Hypothalamus (tissue), 51 donors: ENCODE measurements around the gene SFMBT1.

Source experiments
- DNase-seq, 51 donors: peaks; one replicate each; lab custom pipeline; 2025; lab: John Stamatoyannopoulos, UW

The SFMBT1 gene, protein sequence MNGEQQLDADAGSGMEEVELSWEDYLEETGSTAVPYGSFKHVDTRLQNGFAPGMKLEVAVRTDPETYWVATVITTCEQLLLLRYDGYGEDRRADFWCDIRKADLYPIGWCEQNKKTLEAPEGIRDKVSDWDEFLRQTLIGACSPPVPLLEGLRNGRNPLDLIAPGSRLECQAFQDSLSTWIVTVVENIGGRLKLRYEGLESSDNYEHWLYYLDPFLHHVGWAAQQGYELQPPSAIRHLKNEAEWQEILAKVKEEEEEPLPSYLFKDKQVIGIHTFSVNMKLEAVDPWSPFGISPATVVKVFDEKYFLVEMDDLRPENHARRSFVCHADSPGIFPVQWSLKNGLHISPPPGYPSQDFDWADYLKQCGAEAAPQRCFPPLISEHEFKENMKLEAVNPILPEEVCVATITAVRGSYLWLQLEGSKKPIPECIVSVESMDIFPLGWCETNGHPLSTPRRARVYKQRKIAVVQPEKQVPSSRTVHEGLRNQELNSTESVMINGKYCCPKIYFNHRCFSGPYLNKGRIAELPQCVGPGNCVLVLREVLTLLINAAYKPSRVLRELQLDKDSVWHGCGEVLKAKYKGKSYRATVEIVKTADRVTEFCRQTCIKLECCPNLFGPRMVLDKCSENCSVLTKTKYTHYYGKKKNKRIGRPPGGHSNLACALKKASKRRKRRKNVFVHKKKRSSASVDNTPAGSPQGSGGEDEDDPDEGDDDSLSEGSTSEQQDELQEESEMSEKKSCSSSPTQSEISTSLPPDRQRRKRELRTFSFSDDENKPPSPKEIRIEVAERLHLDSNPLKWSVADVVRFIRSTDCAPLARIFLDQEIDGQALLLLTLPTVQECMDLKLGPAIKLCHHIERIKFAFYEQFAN

DNA sequence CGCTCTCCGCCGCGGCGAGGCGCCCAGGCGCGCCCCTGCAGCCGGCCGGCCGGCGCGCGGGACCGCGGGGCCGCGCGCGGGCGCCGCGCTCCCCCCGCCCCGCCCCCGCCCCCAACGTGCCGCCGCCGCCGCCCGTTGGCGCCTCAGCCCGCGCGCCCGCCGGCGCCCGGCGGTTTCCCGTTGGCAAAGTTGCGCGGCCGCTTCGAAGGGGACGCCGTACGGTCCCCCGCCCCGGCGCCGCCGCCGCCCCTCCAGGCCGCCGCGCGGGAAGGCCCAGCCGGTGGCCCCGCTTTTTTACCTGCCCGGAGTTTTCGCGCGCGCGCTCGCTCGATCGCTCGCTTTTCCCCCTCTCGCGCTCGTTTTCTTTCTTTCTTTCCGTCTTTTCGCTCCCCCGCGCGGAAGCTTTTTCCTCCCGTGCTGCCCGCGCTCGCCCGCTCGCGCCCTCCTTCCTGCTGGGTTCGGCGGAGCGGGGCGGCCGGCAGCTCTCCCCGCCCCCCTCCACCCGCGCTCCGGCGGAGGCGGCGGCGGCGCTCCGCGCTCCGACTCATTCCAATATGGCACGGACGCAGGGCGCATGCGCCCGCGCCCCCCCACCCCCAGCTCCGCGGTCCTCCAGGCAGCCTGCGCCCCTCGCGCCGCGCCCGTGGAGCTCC, at the start of gene SFMBT1:
TSS of gene SFMBT1 (minus strand) at position 556 of the 653 bp plus-strand sequence. CDS start 76,945 bp downstream, outside the sequence.
- DNase-seq = peak in 44 of 51 donors; percentile 11 to 78 (median 52)

DNA sequence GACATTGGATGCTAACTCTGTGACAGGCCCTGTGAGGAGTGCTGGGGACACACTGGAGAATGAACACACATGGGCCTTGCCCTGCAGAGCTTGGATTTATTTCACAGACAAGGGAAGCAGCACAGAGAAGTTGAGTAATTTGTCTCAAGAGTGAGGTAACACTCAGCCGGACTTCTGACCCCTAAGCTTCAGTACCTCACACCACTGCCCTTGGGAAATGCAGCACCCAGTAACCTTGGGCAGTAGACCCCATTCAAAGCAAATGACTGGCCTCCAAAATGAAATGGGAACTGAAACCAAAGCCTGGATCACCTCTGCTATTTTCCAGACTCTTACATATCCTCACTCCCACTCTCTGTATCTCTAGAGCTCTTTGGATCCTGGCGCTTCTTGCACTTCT, 47.1 kb upstream of the SFMBT1 start:
- DNase-seq = no peak

DNA sequence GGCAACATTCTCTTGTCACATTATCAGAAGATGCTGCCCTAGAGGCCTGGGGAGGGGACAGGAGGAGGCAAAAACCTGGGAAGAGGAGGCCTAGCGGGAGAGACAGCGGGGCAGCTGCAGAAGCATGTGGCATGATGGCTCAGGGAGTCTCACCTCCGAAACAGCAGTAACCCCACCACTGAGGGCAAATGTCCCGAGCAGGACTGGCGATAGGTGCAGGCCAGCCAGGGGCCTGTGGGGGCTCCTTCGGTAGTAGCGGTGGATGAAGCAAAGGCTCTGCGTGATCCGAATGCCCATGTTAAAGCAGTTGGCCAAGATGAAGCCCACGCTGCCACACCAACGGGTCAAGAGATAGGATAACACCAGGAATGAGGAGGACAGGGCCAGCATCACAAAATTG, 46.3 kb upstream of the SFMBT1 start:
- no peak for DNase-seq

DNA sequence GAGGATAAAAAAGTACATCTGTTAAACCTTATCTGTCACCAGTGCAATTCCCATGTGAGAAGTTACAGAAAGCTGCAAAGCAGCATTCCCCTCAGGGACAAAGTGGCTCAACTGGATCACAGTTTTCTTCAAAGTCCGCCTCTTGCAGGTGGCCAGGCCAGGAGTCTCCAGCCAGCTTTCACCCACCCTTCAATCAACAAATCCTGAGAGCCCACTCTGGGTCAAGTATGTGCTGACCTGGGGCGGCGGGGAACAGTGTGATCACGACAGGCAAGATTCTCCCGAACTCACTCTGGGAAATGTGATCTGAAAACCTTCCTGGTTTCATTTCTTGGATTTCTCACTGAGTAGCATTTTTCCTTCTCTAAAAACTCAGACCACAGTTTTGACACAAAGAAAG, 45.1 kb upstream of the SFMBT1 start:
- no peak for DNase-seq

DNA sequence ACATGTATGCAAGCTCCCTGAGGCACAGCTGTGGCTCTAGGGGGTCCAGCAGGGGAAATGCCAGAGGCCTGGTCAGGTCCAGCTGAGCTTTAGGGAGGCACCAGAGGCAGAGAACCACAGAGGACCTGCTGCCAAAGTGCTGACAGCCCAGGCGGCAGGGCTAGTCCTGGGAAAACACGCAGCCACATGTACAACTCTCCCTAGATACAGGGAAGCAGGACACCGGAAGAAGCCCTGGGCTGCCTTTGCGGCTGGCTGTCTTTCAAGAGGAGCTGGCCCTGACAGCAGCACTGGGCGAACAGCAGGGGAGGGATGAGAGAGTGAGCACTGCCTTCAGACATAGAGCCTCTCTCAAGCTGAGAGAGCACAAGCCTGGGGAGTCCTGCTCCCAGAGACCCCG, 43.6 kb upstream of the SFMBT1 start:
- peak in 15 of 51 donors; percentile 15 to 49 (median 32) for DNase-seq

DNA sequence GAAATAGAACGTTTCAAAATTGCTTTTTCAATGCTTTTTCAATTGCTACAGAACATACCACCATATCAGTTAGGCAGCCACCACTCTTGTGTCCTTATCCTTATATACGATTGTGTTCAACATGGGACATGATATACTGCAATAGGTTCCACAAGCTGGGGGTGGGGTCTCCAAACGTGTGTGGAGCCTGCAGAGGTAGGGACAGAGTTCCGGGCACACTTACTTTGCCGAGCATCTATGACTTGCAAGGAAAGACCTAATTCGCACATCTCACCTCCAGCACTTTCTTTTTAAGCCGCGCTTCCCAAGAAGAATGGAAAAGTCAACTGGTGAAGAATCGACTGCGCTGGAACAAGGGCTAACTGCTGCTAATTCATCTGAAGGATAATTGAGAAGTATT, 39.6 kb upstream of the SFMBT1 start:
- DNase-seq = no peak

DNA sequence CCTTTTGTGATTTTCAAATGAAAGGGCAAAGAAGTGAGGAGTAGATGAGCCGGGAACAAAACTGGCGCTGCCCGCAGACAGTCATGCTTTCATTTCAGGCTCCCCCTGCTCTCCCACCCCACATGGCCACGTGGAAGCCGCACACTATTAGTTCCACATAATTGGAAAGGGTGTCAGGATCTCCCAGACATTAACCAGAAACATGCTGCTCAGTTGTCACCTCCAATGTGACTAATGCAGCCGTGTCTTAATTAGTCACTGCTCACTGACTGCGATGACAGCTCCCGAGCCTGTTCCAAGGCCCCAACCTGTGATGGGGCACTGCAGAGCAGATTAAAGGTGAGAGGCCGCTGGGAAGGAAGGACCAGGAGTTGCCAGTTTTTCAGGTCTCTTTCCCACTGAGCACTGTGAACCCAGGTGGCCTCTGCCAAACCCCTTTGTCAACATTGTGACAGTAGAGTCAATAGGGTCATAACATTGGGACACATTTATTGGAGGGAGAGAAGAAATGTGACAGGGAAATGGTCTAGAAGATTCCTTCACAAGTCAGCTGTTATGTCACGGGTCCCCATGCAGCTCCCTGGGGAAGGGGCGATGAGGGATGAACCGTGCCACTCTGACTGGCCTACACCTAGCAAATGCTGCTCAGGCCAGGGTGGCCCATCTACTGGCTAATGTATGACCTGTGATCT, 38.6 kb upstream of the SFMBT1 start:
- DNase-seq = peak in 10 of 51 donors; percentile 13 to 50 (median 37)

DNA sequence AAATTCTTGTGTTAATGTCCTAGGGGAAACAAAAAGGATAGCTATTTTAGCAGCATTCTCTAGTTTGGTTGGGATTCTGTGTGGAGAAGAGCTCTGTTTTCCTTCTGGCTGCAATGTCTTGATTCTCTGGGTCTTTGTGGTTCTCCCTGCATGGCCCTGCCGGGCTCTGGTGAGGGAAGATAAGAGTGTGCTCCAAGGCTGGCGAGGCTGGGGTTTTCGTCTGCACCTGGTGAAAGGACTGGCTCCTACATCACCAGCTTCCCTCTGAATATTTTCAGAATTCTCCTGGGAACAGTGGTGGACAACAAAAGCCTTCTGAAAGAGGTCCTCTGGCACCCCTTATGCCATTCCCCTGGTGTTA, 38.1 kb upstream of the SFMBT1 start:
- DNase-seq = peak in 1 of 51 donors; percentile 44

DNA sequence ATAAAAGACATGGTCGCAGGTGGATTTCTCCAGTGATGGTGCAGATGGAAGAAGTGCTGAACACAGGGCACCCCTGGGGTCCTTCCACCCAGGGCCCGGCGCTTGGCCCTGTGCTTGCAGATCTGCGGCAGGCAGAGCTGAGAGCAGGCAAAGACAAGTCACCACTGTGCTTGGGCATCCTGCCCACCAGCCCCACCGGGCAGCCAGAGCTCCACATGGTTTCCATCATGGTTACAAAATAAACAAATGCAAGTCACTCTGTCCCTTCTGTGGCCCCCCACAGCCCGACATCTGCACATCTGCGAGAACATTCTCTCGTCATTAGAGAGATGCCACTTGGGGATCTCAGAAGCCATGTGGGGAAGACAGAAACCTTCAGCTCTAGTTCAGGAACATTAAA, 37.6 kb upstream of the SFMBT1 start:
- peak in 12 of 51 donors; percentile 9 to 39 (median 19) for DNase-seq

DNA sequence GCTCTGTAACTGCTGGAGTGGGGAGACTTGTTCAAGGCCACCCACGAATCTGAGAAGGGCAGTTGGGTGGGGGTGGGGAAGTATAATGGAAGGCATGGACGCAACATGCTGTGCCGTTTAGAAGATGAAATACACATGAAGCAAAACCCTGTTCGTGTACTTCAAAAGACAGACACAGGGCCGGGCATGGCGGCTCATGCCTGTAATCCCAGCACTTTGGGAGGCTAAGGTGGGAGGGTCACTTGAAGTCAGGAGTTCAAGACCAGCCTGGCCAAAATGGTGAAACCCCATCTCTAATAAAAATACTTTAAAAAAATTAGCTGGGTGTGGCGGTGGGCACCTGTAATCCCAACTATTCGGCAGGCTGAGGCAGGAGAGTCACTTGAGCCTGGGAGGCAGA, 36.9 kb upstream of the SFMBT1 start:
- DNase-seq = no peak

DNA sequence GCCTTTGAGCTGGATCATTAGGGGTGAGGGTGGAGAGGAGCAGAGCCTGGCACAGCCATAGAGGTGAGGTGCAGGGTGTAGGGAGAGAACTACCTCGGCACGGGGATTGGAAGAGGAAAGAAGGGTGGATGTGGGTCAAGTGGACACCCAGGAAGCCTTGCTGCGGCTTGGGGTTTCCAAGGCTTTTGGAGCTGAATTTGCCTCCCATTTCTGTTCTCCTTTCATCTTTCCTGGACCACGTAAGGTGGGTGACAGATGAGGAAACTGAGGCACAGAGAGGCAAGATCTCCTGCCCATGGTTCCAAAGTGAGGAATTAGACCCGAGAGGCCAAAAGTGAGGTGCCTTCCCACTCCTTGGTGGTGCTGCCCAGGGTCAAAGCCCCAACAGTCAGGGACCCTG, 35.4 kb upstream of the SFMBT1 start:
- DNase-seq = no peak

DNA sequence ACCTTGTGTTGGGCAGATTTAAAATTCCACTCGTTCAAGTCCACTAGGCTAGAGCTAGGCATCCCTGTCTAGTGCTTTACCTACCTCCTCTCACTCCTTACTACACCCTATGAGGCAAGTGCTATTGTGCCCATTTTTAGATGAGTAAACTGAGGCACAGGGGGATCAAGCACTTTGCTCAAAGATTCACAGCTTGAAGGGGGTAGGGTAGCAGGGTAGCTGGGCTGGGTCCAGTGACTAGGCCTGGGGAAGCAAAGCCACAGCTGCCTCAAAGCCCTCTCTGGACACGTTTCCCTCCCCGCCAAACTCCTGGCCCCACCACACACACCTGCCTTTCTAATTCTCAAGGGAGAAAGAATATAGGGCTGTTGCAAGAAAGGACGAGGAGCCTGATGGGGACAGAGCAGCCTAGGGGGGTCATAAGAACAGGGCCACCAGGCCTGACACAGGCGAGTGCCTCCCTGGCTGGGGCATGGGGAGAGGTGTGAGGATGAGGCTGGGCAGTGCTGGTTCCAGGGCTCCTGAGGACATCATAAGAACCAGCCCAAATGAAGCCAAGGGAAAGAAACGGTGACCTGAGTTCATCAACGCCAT, 34.8 kb upstream of the SFMBT1 start:
- DNase-seq = no peak

DNA sequence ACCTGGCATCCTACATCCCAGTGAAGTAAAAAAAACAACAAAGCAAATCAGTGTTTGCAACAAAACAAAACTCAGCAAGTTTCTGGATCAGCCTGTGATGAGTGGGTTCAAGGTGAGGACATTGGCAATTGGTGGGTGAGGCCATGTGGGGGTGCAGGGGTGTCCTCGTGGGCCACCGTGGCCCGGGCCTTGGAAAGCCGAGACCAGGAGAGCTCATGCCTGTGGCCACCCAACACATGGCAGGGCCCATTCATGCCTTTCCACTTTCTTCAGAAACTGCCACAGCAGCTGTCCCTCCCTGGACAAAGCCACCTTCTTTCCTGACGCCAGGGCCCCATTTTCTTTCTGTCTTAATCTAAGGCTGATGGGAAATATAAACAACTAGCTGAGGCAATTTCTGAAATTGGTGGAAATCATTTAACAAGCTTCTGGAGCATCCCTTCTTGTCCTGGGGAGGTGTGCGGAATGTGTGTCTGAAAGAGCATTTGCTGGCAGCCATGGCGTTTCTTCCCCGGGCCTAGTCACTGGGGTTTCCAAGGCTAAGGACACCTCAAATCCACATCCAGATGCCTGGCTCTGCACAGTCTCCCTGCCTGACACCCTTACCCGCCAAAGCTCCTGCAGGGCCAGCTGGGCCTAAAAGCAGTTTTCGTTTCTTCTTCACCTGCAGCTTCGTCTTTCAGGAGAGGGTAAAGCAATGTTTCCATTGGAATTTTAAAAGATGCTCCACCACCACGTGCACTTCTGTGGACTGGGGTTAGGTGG, 34.1 kb upstream of the SFMBT1 start:
- no peak for DNase-seq

DNA sequence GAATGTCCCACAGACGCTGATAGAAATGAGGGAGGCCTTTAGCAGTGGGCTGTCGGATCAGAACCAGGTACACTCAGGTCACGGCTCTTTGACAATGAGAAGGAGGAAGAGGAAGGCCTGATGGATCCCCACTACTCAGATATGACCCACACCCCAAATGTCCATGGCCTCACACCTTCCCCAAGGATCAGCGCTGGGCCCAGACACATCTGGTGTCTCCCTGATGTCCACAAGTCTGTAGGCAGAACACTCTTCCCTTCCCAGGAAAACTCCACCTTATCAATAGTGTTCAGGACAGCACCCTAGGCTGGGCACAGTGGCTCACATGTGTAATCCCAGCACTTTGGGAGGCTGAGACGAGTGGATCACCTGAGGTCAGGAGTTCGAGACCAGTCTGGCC, 33.3 kb upstream of the SFMBT1 start:
- DNase-seq = no peak

DNA sequence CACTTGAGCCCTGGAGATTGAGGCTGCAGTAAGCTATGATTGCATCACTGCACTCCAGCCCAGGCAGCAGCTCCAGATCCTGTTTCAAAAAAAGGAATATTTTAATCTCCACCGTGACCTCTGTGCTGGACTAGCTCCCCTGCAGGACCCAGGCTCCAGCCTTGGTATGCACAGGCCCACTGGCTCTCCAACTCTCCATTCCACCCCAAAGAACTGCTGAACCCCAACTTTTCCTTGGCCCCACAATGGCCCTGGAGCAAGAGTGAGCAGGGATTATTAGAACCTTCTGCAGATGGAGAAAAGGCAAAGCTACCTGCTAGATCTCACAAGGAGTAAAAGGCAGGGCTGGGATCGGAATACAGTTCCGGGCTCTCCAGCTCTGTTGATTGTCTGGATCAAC, 32.8 kb upstream of the SFMBT1 start:
- no peak for DNase-seq

DNA sequence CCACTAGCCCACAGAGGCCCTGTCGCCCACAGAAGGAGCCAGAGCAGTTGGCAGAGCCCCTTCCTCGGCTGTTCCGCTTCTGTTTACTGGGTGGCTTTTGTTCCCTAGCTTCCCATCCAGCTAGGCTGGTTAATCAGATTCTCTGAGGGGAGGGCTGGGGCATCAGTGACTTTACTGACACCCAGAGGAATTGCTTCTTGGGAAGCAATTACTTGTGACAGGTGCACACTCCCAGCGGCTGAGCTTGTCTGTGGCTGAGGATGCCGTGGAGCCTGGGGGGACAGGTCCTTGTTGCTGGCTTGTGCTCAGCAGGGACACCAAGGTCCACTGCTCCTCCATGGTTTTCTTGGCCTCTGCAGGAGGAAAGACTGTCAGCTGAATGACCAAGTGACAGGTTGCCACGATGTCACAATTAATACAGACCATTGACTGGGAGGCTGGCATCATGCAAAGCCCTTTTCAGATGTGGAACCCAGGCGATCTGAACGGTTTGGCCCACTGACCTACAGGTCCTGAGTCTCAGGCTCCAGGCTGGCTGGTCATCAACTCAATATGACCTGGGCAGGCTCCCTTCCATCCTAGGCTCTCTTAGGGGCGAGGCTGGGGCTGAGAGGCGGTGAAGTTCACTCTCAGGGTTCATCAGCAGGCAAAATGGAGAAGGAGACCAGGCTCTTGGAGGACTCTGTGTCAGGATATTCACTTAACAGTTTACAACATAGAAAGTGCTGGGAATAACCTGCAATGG, 31.8 kb upstream of the SFMBT1 start:
- DNase-seq = no peak

DNA sequence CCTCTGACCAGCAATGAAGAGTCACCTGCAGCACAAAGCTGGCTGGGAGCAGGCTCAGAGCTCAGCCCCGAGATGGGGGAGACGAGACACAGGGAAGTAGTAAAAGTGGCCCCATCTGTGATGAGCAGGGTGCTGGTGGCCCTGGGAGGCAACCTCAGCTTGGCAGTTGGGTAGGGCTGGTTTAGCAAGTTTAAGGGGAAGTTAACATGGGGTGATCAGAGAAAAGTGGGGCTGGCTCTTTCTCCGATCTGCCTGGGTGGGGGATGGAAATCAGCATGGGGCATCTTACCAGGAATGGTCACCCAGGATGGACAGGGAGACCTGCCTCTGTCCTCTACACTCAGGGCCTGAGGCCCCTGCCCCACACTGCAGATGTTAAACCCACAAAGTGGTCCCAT, 29.9 kb upstream of the SFMBT1 start:
- no peak for DNase-seq
